Measurements from ENCODE around the gene MKRN1. TPM values are rescaled to one million over a fixed set of nuclear protein-coding genes. Genes with fewer than 3 reads are reported as not detected.

MKRN1 gene
- total RNA-seq, 1 experiment from 2014 or later: 182 TPM

DNA sequence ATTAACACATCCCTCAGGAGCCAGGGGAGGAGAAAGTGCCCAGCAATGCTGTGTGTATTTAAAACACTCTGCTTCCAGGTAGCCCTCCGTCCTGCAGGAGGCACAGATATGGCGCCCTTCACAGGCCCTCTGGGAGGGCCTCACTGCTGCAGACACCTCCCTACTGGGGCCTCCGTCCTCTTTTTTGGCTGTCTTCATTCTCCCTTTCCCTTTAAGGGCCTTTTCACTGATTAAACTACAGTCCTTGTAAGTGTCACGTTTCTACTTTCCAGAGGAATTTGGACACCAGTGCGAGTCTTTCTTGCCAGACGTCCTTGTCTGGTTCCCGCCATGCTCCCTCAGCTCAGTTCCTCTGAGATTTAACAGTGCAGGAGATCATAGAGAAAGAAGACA, 39.7 kb upstream of the MKRN1 start:
- intact Hi-C loops (cut with micrococcal nuclease; ENCODE audit: unreplicated experiment): loop anchor here (5.0 kb wide), 1 partner anchor 1133 kb away; no protein-coding TSS in a partner anchor
- no peaks in the 10 kb centered on the region for H3K79me2 ChIP-seq (ENCODE audit: low read depth)
- BruUV-seq (replicated peaks): no TSS peak
- TF ChIP-seq, protein P1, sequence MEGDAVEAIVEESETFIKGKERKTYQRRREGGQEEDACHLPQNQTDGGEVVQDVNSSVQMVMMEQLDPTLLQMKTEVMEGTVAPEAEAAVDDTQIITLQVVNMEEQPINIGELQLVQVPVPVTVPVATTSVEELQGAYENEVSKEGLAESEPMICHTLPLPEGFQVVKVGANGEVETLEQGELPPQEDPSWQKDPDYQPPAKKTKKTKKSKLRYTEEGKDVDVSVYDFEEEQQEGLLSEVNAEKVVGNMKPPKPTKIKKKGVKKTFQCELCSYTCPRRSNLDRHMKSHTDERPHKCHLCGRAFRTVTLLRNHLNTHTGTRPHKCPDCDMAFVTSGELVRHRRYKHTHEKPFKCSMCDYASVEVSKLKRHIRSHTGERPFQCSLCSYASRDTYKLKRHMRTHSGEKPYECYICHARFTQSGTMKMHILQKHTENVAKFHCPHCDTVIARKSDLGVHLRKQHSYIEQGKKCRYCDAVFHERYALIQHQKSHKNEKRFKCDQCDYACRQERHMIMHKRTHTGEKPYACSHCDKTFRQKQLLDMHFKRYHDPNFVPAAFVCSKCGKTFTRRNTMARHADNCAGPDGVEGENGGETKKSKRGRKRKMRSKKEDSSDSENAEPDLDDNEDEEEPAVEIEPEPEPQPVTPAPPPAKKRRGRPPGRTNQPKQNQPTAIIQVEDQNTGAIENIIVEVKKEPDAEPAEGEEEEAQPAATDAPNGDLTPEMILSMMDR (conservative IDR thresholded peaks at IDR 0.05): no peak
- no peak for TF ChIP-seq EZH2 (IDR thresholded peaks at IDR 0.05; ENCODE audit: low read depth)
- H3K4me3 ChIP-seq: no peak overlapping the region
- no peaks in the 10 kb centered on the region for H3K9me2 ChIP-seq (ENCODE audit: insufficient read depth)
- H2AFZ ChIP-seq: no peak overlapping the region
- H3K36me3 ChIP-seq (ENCODE audit: low read depth): no peaks in the 10 kb centered on the region
- ChIA-PET CTCF (no interaction called here), POLR2A (ENCODE audit: unreplicated experiment) (no interaction called here)
- H3K9me3 ChIP-seq (ENCODE audit: insufficient read depth, low read depth): no peaks in the 10 kb centered on the region
- H3K4me2 ChIP-seq: no peak overlapping the region
- H3F3A ChIP-seq (ENCODE audit: insufficient read depth, low read depth): 0 out of 2 replicates have a peak, but pooled peaks cover 7% of the 10 kb centered on the region
- no peaks in the 10 kb centered on the region for H3K27me3 ChIP-seq (ENCODE audit: insufficient read depth, low read depth)
- peaks cover 5% of the 10 kb centered on the region for H3K4me1 ChIP-seq (replicated peaks; ENCODE audit: insufficient read depth)
- no peaks in the 10 kb centered on the region for H4K20me1 ChIP-seq (ENCODE audit: insufficient read depth)
- DNase-seq: no peak
- H3K27ac ChIP-seq: no peak overlapping the region

DNA sequence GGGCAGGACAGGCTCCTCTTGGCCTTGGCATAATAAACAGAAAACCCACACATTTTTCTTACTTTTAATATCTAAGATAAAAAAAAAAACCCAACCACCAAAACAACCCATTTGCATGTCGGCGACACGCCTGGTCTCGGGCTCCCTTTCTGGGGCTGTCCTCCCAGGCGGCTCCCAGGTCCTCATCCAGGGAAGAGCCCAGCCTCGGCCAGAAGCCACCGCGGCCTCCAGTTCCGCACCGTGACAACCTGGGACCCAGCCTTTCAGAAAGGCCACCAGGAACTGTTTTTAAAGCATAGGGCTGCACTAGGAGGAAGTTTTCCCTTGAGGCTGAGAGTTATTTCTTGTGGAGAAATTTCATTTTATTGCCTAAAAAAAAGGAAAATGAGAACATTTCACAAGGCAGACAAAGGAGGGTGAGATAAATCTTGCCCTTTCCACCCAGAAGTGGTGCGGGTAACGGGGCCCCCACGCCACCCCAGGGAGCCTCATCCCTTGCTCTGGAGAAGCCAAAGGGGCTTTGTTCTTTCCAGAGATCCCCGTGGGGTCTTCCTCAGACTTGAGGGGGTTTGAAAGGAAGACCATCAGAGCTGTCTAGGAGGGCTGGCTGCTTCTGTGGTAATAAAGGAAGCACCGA, 39.2 kb upstream of the MKRN1 start:
- 0 out of 2 replicates have a peak overlapping the region, but pooled peaks have one; percentile 31 for H3K4me2 ChIP-seq
- no peak overlapping the region for H3K27ac ChIP-seq
- intact Hi-C loops (cut with micrococcal nuclease; ENCODE audit: unreplicated experiment): loop anchor here (1.0 to 5.0 kb wide), 7 partner anchors 43 to 1134 kb away; partner anchors contain the start of gene NDUFB2
- H3K9me2 ChIP-seq (ENCODE audit: insufficient read depth): no peaks in the 10 kb centered on the region
- ChIA-PET POLR2A (ENCODE audit: unreplicated experiment) (no interaction called here), CTCF (interaction anchor here (0.5 to 2.2 kb wide), 8 partner anchors 82 to 496 kb away, joined by 3 to 18 read pairs (median 3); partner anchors contain the start of gene MRPS33)
- no TSS peak for BruUV-seq (replicated peaks)
- H3K27me3 ChIP-seq (ENCODE audit: insufficient read depth, low read depth): no peaks in the 10 kb centered on the region
- TF ChIP-seq, protein P1 (conservative IDR thresholded peaks at IDR 0.05): no peak
- TF ChIP-seq EZH2 (IDR thresholded peaks at IDR 0.05; ENCODE audit: low read depth): no peak
- H3K4me1 ChIP-seq (replicated peaks; ENCODE audit: insufficient read depth): peaks cover 5% of the 10 kb centered on the region
- DNase-seq: no peak
- H2AFZ ChIP-seq: peak overlapping the region; percentile 70
- H4K20me1 ChIP-seq (ENCODE audit: insufficient read depth): no peaks in the 10 kb centered on the region
- H3K9me3 ChIP-seq (ENCODE audit: insufficient read depth, low read depth): no peaks in the 10 kb centered on the region
- no peaks in the 10 kb centered on the region for H3K36me3 ChIP-seq (ENCODE audit: low read depth)
- no peak overlapping the region for H3K4me3 ChIP-seq
- H3K79me2 ChIP-seq (ENCODE audit: low read depth): no peaks in the 10 kb centered on the region
- 0 out of 2 replicates have a peak, but pooled peaks cover 4% of the 10 kb centered on the region for H3F3A ChIP-seq (ENCODE audit: insufficient read depth, low read depth)

DNA sequence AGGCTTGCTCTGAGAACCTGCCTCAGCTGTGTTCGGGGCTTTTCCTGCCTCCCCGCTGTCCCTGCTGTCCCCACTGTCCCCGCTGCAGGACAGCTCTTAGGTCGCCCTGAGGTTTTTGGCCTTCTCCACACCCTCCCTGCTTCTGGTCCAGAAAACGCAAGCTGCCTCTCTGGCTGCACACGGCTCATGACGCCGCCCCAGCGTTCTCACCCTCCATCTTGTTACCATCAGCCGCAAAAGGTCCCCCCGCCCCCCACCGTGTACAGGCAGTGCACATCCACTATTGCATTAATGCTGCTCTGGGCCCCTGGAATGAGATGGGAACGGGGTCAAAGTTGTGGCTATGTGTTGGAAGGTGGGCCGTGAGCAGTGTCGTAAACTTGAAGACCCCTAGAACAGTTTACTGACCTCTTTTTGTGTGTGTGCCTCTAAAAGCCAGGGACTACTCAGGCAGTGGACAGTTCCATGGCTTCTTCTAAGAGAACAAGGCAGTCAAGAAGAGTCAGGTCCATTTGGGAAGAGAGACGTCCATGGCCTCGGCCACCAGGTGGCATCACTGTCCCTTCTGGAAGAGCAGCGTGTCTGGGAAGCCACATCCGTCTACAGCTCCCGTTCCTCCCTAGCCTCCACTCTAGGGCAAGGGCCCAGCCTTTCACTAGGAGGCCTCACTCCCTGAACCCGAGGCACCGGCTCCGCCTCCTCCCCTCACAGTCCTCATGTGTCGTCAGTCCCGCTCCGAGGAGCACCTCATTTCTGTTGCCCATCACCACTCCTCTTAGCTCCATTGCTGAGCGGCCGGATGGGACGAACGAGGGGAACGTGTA, 38.5 kb upstream of the MKRN1 start:
- Histone ChIP-seq H3K4me1 (replicated peaks; ENCODE audit: insufficient read depth) (peaks cover 11% of the 10 kb centered on the region), H3K36me3 (ENCODE audit: low read depth) (no peaks in the 10 kb centered on the region), H3K9me3 (ENCODE audit: insufficient read depth, low read depth) (no peaks in the 10 kb centered on the region), H3K4me3 (no peak overlapping the region), H3K27ac (no peak overlapping the region), H3K79me2 (ENCODE audit: low read depth) (no peaks in the 10 kb centered on the region), H3K9me2 (ENCODE audit: insufficient read depth) (no peaks in the 10 kb centered on the region), H3K27me3 (ENCODE audit: insufficient read depth, low read depth) (no peaks in the 10 kb centered on the region), H3F3A (ENCODE audit: insufficient read depth, low read depth) (peaks cover 7% of the 10 kb centered on the region), H2AFZ (peak overlapping the region; percentile 70), H3K4me2 (0 out of 2 replicates have a peak overlapping the region, but pooled peaks have one; percentile 31), H4K20me1 (ENCODE audit: insufficient read depth) (no peaks in the 10 kb centered on the region)
- ChIA-PET POLR2A (ENCODE audit: unreplicated experiment) (no interaction called here), CTCF (interaction anchor here (0.5 to 2.2 kb wide), 12 partner anchors 83 to 1268 kb away, joined by 3 to 18 read pairs (median 3); partner anchors contain the start of genes MRPS33 and NDUFB2)
- no peak for TF ChIP-seq EZH2 (IDR thresholded peaks at IDR 0.05; ENCODE audit: low read depth)
- TF ChIP-seq, protein P1 (conservative IDR thresholded peaks at IDR 0.05): peak; percentile 96
- intact Hi-C loops (cut with micrococcal nuclease; ENCODE audit: unreplicated experiment): loop anchor here (1.0 to 5.0 kb wide), 7 partner anchors 42 to 1135 kb away; partner anchors contain the start of gene NDUFB2
- DNase-seq: peak; percentile 78 to 92
- BruUV-seq (replicated peaks): no TSS peak
